Stimulated activated CD4-positive, alpha-beta T cell treated with anti-CD3 and anti-CD28 coated beads, TNF-alpha, amount 100 ng/mL, for 48 hours (primary cell): ENCODE measurements around the gene ABLIM2.

ENCODE experiments used
- DNase-seq, 3 donors: peaks; one replicate each; pipeline ENCODE4 v3.0.0-alpha.2; 2020; ENCODE audit warnings: low read depth in 3 of 3

ABLIM2 gene

GRCh38 chr4:8192748-8193738 lies 34.4 kb upstream of the ABLIM2 start:
- DNase-seq, result no peak

- no peak for DNase-seq
These were observed 32.6 kb upstream of the ABLIM2 start for GRCh38 chr4:8191136-8191747.

GRCh38 chr4:8189551-8190466 lies 31.2 kb upstream of the ABLIM2 start:
- no peak for DNase-seq

- DNase-seq, result no peak
These were observed 30.3 kb upstream of the ABLIM2 start for GRCh38 chr4:8188743-8189550.

GRCh38 chr4:8188085-8188484 lies 29.5 kb upstream of the ABLIM2 start:
- DNase-seq, result no peak

GRCh38 chr4:8185930-8186329 lies 27.3 kb upstream of the ABLIM2 start:
- no peak for DNase-seq

GRCh38 chr4:8185295-8185694 lies 26.7 kb upstream of the ABLIM2 start:
- DNase-seq, result no peak

GRCh38 chr4:8184061-8184460 lies 25.4 kb upstream of the ABLIM2 start:
- DNase-seq, result no peak

- no peak for DNase-seq
These were observed 24.5 kb upstream of the ABLIM2 start for GRCh38 chr4:8182858-8183725.

- no peak for DNase-seq
These were observed 23.7 kb upstream of the ABLIM2 start for GRCh38 chr4:8182294-8182693.

GRCh38 chr4:8181844-8182243 lies 23.2 kb upstream of the ABLIM2 start:
- DNase-seq, result no peak

GRCh38 chr4:8181119-8181518 lies 22.5 kb upstream of the ABLIM2 start:
- DNase-seq, result no peak

- DNase-seq, result no peak
These were observed 21.9 kb upstream of the ABLIM2 start for GRCh38 chr4:8180310-8181093.

- DNase-seq, result no peak
These were observed 21.2 kb upstream of the ABLIM2 start for GRCh38 chr4:8179771-8180170.

GRCh38 chr4:8179074-8179473 lies 20.5 kb upstream of the ABLIM2 start:
- DNase-seq, result no peak

- no peak for DNase-seq
These were observed 19.3 kb upstream of the ABLIM2 start for GRCh38 chr4:8177956-8178355.

- DNase-seq, result no peak
These were observed 18.9 kb upstream of the ABLIM2 start for GRCh38 chr4:8177552-8177951.

GRCh38 chr4:8176547-8177399 lies 18.2 kb upstream of the ABLIM2 start:
- DNase-seq, result no peak
